Ovary (tissue), 9 donors: ENCODE results near the gene DEUP1. TPM values are rescaled to one million over a fixed set of nuclear protein-coding genes. Genes with fewer than 3 reads are reported as not detected.
A peak's percentile ranks its signal among the peaks of the same experiment; 100 is the strongest.

Experiments used
- DNase-seq, 5 donors: peaks; one replicate each; pipeline ENCODE4 v3.0.0-alpha.2; 2019 to 2020
- H3K27ac ChIP-seq, 2 donors: fragments of 200-600 bp; one replicate each; pipeline versions ENCODE4 v1.5.1 to v1.8.0; 2019 to 2022
- H3K27me3 ChIP-seq: fragments of 200-600 bp; one replicate; pipeline ENCODE4 v1.8.0; 2022
- H3K36me3 ChIP-seq: fragments of 200-600 bp; sonication (generic); one replicate; pipeline ENCODE4 v1.5.1; 2019
- H3K4me1 ChIP-seq: one replicate; pipeline ENCODE4 v1.8.1; 2013; ENCODE audit warnings: mild to moderate bottlenecking, moderate library complexity; ENCODE audit not compliant: insufficient read depth
- H3K4me3 ChIP-seq: fragments of 200-600 bp; sonication (generic); one replicate; pipeline ENCODE4 v1.5.1; 2017
- H3K9me3 ChIP-seq, 2 donors: fragments of 200-600 bp in 1 of 2; sonication (generic) in 1 of 2; one replicate each; pipeline versions ENCODE4 v1.5.1 to v1.8.1; 2013 to 2019; ENCODE audit warnings: mild to moderate bottlenecking in 1 of 2, moderate library complexity in 1 of 2
- EP300 ChIP-seq: sonication (generic); formaldehyde crosslinking; IDR thresholded peaks from one replicate; pipeline ENCODE4 v1.6.1; 2017; ENCODE audit warnings: antibody characterized with exemption
- POLR2A ChIP-seq: fragments of 450-650 bp; IDR thresholded peaks from one replicate; pipeline ENCODE4 v1.6.1; 2017; ENCODE audit warnings: antibody characterized with exemption, mild to moderate bottlenecking, moderate library complexity
- WGBS, 3 donors: extraction: QIAGEN DNeasy Blood & Tissue Kit in 1 of 3; methylation state at CpG; one replicate each; pipeline versions ENCODE4 v1.1.5 to v1.1.7; 2013 to 2017; 5-methylcytosine and 5-hydroxymethylcytosine counted together
- intact Hi-C, 4 donors: fragments of 100-400 bp; cut with DNase I; formaldehyde crosslinking; loops; one replicate each; pipeline versions ENCODE4 v1.11.0 to v1.15.1; 2022 to 2023
- polyA plus RNA-seq, 2 donors: library from polyadenylated mRNA; stranded (reverse); fragments of 200-250 nt in 1 of 2; fragments of 350-450 nt in 1 of 2; fragmentation: Illumina TruSeq in 1 of 2; extraction: RNeasy Lipid Tissue Mini Kit (QIAGEN cat#74804) in 1 of 2; gene quantifications; one replicate each; pipeline ENCODE4 v1.2.3, GENCODE V29; 2013 to 2014
- total RNA-seq, 7 donors: library from RNA; depleted of rRNA in 2 of 7; stranded (reverse); fragments of >200 nt in 2 of 7; fragmentation: NEBNext Ultra II Directional in 3 of 7; extraction: Animal tissue kit (Norgen Biotek cat#: 25700) in 3 of 7; gene quantifications; one replicate each; pipeline versions ENCODE4 v1.1.0 to v1.2.4, GENCODE V29; 2016 to 2023
- TF ChIP-seq, protein P1 (sequence below), 3 donors: fragments of 450-650 bp in 2 of 3; fragments of 200-600 bp in 1 of 3; IDR thresholded peaks; one replicate each; pipeline versions ENCODE4 v1.5.1 to v1.8.0; 2016 to 2022; ENCODE audit warnings: antibody characterized with exemption in 3 of 3, mild to moderate bottlenecking in 1 of 3
- donor health status: DM: no; HTN: no; CAD: no; lungs with moderate emphysema.
- donor health status: DM: no; HTN: no; CAD: no.
- donor health status: Bipolar disorder and iron deficiency.
- donor health status: DM: yes; HTN: yes; CAD: no.
- donor health status: DM: no; HTN: no; CAD: no.
- donor health status: DM: yes; HTN: yes; CAD: no.

The DEUP1 gene
- total and polyA plus RNA-seq, 9 donors = 0.05 to 2.0 (median 0.40) TPM; not detected in 1

DNA sequence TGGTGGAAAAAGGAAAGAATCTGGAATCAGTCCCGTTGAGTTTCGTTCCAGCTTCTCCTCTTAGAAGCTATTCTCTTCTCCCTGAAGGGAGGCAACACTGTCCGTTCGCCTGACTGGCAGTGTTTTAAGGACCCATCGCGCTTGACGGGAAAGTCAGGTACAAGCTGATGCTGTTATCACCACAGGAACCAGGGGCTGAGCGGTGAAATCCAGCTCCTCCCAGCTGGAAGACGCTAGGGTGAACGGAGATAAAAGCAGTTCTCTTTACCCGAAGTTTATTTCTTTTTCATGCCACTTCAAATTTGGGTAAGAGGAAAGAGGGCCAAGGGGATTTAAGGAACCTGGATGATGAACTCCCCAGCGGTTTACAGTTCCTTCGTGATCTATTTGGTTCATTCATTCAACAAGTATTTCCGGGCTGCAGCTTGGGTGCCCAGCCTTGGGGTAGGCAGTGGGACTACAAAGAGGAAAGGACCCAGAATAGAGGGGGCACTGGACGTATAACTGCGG is 551 bp upstream of the DEUP1 start:
- peaks cover 3% of the 10 kb centered on the region for H3K4me1 ChIP-seq
- WGBS, 3 donors = 5 to 8% (median 6%) methylated on average over 16 of the region's 16 CpGs
- intact Hi-C loops = no loop called here

DNA sequence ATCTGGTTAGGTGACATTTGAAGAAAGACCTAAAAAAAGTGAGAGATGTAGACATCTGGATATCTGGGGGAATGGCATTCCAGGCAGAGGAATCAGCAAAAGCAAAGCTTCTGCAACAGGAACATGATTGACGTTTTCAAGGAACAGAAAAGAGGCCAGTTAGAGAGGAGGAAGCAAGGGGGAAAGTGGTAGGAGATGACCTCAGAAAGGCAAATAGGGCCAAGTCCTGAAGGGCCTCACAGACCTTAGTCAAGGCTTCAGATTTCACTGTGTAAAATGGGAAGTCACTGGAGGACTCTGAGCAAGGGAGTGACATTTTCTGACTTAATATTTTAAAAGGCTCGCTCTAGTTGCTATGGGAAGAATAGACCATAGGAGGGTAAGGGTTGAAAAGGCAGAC is 9.7 kb downstream of the DEUP1 start:
- Histone ChIP-seq H3K4me3 (no peak overlapping the region), H3K27ac (no peak overlapping the region), H3K9me3 (no peaks in the 10 kb centered on the region), H3K27me3 (no peaks in the 10 kb centered on the region), H3K4me1 (no peaks in the 10 kb centered on the region), H3K36me3 (no peaks in the 10 kb centered on the region)
- no peak for DNase-seq
- WGBS, 3 donors = 69 to 80% (median 77%) methylated on average over 2 of the region's 2 CpGs
- TF ChIP-seq EP300 (no peak), POLR2A (no peak)
- TF ChIP-seq, protein P1, sequence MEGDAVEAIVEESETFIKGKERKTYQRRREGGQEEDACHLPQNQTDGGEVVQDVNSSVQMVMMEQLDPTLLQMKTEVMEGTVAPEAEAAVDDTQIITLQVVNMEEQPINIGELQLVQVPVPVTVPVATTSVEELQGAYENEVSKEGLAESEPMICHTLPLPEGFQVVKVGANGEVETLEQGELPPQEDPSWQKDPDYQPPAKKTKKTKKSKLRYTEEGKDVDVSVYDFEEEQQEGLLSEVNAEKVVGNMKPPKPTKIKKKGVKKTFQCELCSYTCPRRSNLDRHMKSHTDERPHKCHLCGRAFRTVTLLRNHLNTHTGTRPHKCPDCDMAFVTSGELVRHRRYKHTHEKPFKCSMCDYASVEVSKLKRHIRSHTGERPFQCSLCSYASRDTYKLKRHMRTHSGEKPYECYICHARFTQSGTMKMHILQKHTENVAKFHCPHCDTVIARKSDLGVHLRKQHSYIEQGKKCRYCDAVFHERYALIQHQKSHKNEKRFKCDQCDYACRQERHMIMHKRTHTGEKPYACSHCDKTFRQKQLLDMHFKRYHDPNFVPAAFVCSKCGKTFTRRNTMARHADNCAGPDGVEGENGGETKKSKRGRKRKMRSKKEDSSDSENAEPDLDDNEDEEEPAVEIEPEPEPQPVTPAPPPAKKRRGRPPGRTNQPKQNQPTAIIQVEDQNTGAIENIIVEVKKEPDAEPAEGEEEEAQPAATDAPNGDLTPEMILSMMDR (IDR thresholded peaks at IDR 0.05) = no peak
- intact Hi-C loops = no loop called here

More for the DNA sequence above, 551 bp upstream of the DEUP1 start:
- DNase-seq = no peak
- Histone ChIP-seq H3K27ac (no peak overlapping the region), H3K27me3 (no peaks in the 10 kb centered on the region), H3K9me3 (no peaks in the 10 kb centered on the region), H3K4me3 (peak overlapping the region; percentile 33), H3K36me3 (no peaks in the 10 kb centered on the region)
- TF ChIP-seq EP300 (no peak), POLR2A (no peak)
- TF ChIP-seq, protein P1 (IDR thresholded peaks at IDR 0.05) = no peak

DNA sequence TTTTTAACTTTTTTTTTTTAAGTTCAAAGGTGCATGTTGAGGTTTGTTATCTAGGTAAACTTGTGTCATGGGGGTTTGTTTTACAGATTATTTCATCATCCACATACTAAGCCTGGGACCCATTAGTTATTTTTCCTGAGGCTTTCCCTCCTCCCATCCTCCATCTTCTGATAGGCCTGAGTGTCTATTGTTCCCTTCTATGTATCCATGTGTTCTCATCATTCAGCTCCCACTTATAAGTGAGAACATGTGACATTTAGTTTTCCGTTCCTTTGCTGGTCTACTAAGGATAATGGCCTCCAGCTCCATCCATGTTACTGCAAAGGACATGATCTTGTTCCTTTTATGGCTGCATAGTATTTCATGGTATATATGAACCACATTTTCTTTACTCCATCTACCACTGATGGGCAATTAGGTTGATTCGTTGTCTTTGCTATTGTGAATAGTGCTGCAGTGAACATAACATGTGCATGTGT is 14.4 kb downstream of the DEUP1 start:
- Histone ChIP-seq H3K4me3 (no peak overlapping the region), H3K27me3 (no peaks in the 10 kb centered on the region), H3K9me3 (no peaks in the 10 kb centered on the region), H3K36me3 (no peaks in the 10 kb centered on the region), H3K27ac (no peak overlapping the region), H3K4me1 (no peaks in the 10 kb centered on the region)
- no peak for TF ChIP-seq POLR2A
- TF ChIP-seq, protein P1 (IDR thresholded peaks at IDR 0.05) = no peak
- TF ChIP-seq EP300 = no peak
- WGBS, 3 donors = 92 to 97% (median 94%) methylated on average over 2 of the region's 2 CpGs
- no peak for DNase-seq
- intact Hi-C loops = no loop called here

DNA sequence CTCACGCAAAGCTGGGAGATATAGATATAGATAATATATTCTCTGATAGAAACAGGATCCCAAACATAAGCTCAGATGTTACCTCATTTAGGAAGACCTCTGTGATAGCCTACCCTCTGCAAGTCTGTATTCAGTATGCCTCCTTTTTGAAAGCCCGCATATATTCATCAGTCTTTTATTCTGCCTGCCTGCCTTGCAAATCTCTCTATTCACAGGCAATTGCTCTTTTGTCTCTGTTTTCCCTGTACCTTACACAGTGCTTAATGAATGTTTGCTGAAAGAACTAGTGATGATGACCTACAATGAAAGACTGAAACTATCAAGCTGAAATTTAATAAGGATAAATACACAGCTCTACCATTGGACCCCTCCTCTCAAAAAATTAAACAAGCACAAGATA is 18.4 kb downstream of the DEUP1 start:
- no peaks in the 10 kb centered on the region for H3K27me3 ChIP-seq
- WGBS, 3 donors = 75 to 88% (median 86%) methylated on average over 2 of the region's 2 CpGs
- H3K36me3 ChIP-seq = no peaks in the 10 kb centered on the region
- TF ChIP-seq POLR2A = no peak
- TF ChIP-seq, protein P1 (IDR thresholded peaks at IDR 0.05) = no peak
- TF ChIP-seq EP300 = no peak
- intact Hi-C loops = no loop called here
- no peak overlapping the region for H3K4me3 ChIP-seq
- H3K27ac ChIP-seq = no peak overlapping the region
- DNase-seq = no peak
- no peaks in the 10 kb centered on the region for H3K4me1 ChIP-seq
- no peaks in the 10 kb centered on the region for H3K9me3 ChIP-seq
